ENCODE data around the gene ADCY3. TPM values are rescaled to one million over a fixed set of nuclear protein-coding genes. Genes with fewer than 3 reads are reported as not detected.

ADCY3 gene
- total RNA-seq, 4 donors from 2014 or later = 29.3 to 51.9 (median 43.1) TPM

GRCh38 chr2:24957221-24957620 is 37.2 kb upstream of the ADCY3 start:
- intact Hi-C loops (cut with DNase I; ENCODE audit: low total_unique reads) = no loop called here
- no peak overlapping the region for H3K4me3 ChIP-seq (ENCODE audit: low read depth, poor library complexity, severe bottlenecking)
- DNase-seq (ENCODE audit: low spot score in 2 of 2) = no peak
- 88 to 92% methylated on average over 1 of the region's 1 CpG for WGBS, 2 donors
- no peak for TF ChIP-seq POLR2A (IDR thresholded peaks at IDR 0.05)
- TF ChIP-seq, protein P1, sequence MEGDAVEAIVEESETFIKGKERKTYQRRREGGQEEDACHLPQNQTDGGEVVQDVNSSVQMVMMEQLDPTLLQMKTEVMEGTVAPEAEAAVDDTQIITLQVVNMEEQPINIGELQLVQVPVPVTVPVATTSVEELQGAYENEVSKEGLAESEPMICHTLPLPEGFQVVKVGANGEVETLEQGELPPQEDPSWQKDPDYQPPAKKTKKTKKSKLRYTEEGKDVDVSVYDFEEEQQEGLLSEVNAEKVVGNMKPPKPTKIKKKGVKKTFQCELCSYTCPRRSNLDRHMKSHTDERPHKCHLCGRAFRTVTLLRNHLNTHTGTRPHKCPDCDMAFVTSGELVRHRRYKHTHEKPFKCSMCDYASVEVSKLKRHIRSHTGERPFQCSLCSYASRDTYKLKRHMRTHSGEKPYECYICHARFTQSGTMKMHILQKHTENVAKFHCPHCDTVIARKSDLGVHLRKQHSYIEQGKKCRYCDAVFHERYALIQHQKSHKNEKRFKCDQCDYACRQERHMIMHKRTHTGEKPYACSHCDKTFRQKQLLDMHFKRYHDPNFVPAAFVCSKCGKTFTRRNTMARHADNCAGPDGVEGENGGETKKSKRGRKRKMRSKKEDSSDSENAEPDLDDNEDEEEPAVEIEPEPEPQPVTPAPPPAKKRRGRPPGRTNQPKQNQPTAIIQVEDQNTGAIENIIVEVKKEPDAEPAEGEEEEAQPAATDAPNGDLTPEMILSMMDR (IDR thresholded peaks at IDR 0.05) = no peak

DNA sequence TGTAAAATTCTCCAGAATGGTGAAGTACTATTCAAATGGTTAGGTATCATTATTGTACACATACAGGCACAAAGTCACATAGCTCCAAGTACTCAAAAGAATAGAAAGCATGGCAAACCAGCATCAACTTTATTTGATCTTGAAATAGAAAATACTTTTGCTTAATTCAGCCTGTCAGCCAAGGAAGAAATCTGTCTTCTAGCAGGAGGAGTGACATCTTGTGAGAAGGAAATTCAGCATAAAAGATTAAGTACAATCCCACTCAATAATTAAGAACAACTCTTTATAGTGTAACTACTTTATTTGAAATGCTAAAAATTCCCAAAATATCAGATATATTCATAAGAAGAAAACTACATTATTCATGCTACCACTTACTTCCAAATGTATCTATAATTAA is 35.9 kb upstream of the ADCY3 start:
- DNase-seq (ENCODE audit: low spot score in 2 of 2) = no peak
- no peak overlapping the region for H3K4me3 ChIP-seq (ENCODE audit: low read depth, poor library complexity, severe bottlenecking)
- TF ChIP-seq, protein P1 (IDR thresholded peaks at IDR 0.05) = no peak
- TF ChIP-seq POLR2A (IDR thresholded peaks at IDR 0.05) = no peak
- intact Hi-C loops (cut with DNase I; ENCODE audit: low total_unique reads) = no loop called here

GRCh38 chr2:24955232-24955631 is 35.2 kb upstream of the ADCY3 start:
- TF ChIP-seq, protein P1 (IDR thresholded peaks at IDR 0.05) = no peak
- TF ChIP-seq POLR2A (IDR thresholded peaks at IDR 0.05) = no peak
- intact Hi-C loops (cut with DNase I; ENCODE audit: low total_unique reads) = no loop called here
- no peak overlapping the region for H3K4me3 ChIP-seq (ENCODE audit: low read depth, poor library complexity, severe bottlenecking)
- no peak for DNase-seq (ENCODE audit: low spot score in 2 of 2)

GRCh38 chr2:24950102-24950501 is 30.1 kb upstream of the ADCY3 start:
- H3K4me3 ChIP-seq (ENCODE audit: low read depth, poor library complexity, severe bottlenecking) = no peak overlapping the region
- TF ChIP-seq POLR2A (IDR thresholded peaks at IDR 0.05) = no peak
- TF ChIP-seq, protein P1 (IDR thresholded peaks at IDR 0.05) = no peak
- WGBS, 2 donors = 94 to 95% methylated on average over 7 of the region's 7 CpGs
- intact Hi-C loops (cut with DNase I; ENCODE audit: low total_unique reads) = no loop called here
- no peak for DNase-seq (ENCODE audit: low spot score in 2 of 2)

DNA sequence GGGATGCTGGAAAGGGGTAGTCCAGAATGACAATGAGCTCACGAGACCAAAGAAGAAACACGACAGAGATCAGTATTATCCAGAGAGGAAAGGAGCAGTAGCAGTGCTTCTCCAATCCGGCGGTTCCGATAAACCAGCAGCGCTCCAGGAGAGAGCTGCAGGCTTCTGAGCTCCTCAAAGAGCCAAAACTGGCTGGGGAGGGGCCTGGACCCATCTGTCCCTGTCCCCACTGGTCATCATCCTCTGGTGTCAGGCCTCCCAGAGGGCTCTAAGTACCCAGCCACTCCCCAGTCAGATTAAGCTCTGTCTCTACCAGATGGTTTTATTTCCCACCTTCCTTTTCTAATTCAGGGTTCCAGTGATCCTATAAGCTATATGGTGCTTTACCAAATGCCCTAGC is 28.5 kb upstream of the ADCY3 start:
- no peak for TF ChIP-seq POLR2A (IDR thresholded peaks at IDR 0.05)
- TF ChIP-seq, protein P1 (IDR thresholded peaks at IDR 0.05) = no peak
- no peak for DNase-seq (ENCODE audit: low spot score in 2 of 2)
- intact Hi-C loops (cut with DNase I; ENCODE audit: low total_unique reads) = no loop called here
- WGBS, 2 donors = 92 to 95% methylated on average over 6 of the region's 6 CpGs
- no peak overlapping the region for H3K4me3 ChIP-seq (ENCODE audit: low read depth, poor library complexity, severe bottlenecking)

- no peak for DNase-seq (ENCODE audit: low spot score in 2 of 2)
- WGBS, 2 donors = 92 to 96% methylated on average over 3 of the region's 3 CpGs
- H3K4me3 ChIP-seq (ENCODE audit: low read depth, poor library complexity, severe bottlenecking) = no peak overlapping the region
- intact Hi-C loops (cut with DNase I; ENCODE audit: low total_unique reads) = no loop called here
- TF ChIP-seq, protein P1 (IDR thresholded peaks at IDR 0.05) = no peak
Observed at GRCh38 chr2:24947561-24948157, 27.6 kb upstream of the ADCY3 start.
